HUES6 (cell line): ENCODE measurements around the gene HBS1L.
"Not testable (repeated sequence)": the region's sequence is repeated elsewhere in the genome, so short reads cannot be mapped to it uniquely, and the experiment has no call there.

Source experiments
- H3K27ac ChIP-seq: 2 replicates; pipeline ENCODE4 v1.7.0; 2013; ENCODE audit warnings: low read depth, mild to moderate bottlenecking, low read length, inconsistent platforms
- H3K27me3 ChIP-seq: 2 replicates; pipeline ENCODE4 v1.6.1; 2013; ENCODE audit warnings: low read length; ENCODE audit not compliant: control insufficient read depth, insufficient read depth
- H3K36me3 ChIP-seq: 2 replicates; pipeline ENCODE4 v1.6.1; 2013; ENCODE audit warnings: low read length; ENCODE audit not compliant: control insufficient read depth, insufficient read depth
- H3K4me1 ChIP-seq: 2 replicates; pipeline ENCODE4 v1.6.1; 2013; ENCODE audit warnings: low read length; ENCODE audit not compliant: control insufficient read depth, insufficient read depth
- H3K4me3 ChIP-seq: 2 replicates; pipeline ENCODE4 v1.5.1; 2013; ENCODE audit warnings: low read depth, low read length
- H3K9ac ChIP-seq: one replicate; pipeline ENCODE4 v1.6.1; 2013; ENCODE audit warnings: mild to moderate bottlenecking, low read length
- H3K9me3 ChIP-seq: 2 replicates; pipeline ENCODE4 v1.6.1; 2013; ENCODE audit warnings: low read depth, low read length; ENCODE audit not compliant: control insufficient read depth, insufficient read depth

The HBS1L gene

DNA sequence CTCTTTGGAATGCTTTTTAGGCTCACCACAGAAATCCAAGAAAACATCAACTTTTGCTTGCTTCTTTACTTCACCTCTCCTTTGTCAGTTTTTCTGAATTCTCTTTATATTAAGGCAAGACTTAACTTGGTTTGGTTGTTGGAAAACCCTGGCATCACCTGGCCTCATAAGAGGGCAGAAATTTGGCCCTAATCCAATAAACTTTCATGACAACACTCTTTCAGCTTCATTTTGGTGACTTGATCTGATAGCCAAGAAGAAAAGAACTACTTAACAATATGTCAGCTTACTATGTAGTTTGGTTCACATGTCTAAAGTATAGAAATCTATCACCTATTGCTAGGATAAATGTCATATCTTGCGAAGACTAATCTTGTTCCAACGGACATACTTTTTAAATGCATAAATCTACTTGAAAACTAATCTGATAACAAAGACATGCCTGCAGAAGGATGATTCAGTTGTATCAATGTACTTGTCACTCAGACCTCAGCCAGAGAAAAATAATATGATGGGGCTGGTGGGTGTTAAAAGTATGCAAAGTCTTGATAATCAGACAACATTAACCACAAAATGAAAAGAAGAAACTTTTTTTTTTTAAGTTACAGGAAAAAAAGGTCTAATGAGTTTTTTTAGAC is 19.3 kb upstream of the HBS1L start:
- Histone ChIP-seq H3K4me1 (no peaks in the 10 kb centered on the region), H3K9ac (no peak overlapping the region)

GRCh38 chr6:135073217-135073616 is 18.6 kb upstream of the HBS1L start:
- no peaks in the 10 kb centered on the region for H3K36me3 ChIP-seq
- H3K4me1 ChIP-seq: no peaks in the 10 kb centered on the region
- no peaks in the 10 kb centered on the region for H3K27me3 ChIP-seq
- no peak overlapping the region for H3K27ac ChIP-seq
- no peak overlapping the region for H3K4me3 ChIP-seq
- H3K9me3 ChIP-seq: no peaks in the 10 kb centered on the region
- H3K9ac ChIP-seq: no peak overlapping the region

More for the DNA sequence above, 19.3 kb upstream of the HBS1L start:
- Histone ChIP-seq H3K27me3 (no peaks in the 10 kb centered on the region), H3K4me3 (no peak overlapping the region), H3K36me3 (no peaks in the 10 kb centered on the region), H3K27ac (no peak overlapping the region), H3K9me3 (no peaks in the 10 kb centered on the region)

GRCh38 chr6:135072753-135073152 is 18.1 kb upstream of the HBS1L start:
- H3K4me1 ChIP-seq: no peaks in the 10 kb centered on the region
- no peak overlapping the region for H3K4me3 ChIP-seq
- H3K27ac ChIP-seq: no peak overlapping the region
- no peaks in the 10 kb centered on the region for H3K27me3 ChIP-seq
- no peak overlapping the region for H3K9ac ChIP-seq
- H3K9me3 ChIP-seq: no peaks in the 10 kb centered on the region
- no peaks in the 10 kb centered on the region for H3K36me3 ChIP-seq

DNA sequence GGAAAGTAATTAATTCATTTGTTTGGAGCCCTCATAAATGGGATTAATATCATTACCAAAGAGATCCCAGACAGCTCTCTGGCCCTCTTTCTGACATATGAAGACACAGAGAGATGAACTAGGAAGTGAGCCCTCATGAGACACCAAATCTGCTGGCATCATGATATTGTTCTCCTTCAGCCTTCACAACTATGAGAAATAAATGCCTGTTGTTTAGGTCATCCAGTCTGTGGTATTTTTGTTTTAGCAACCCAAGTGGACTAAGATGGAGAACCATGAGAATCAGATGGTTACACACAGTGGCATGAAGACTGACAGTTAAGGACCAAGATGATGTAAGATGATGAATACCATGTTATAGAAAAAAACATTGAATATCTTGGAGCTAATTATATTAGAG is 16.9 kb upstream of the HBS1L start:
- H3K9ac ChIP-seq: no peak overlapping the region
- H3K36me3 ChIP-seq: no peaks in the 10 kb centered on the region
- no peak overlapping the region for H3K4me3 ChIP-seq
- H3K27me3 ChIP-seq: no peaks in the 10 kb centered on the region
- H3K9me3 ChIP-seq: no peaks in the 10 kb centered on the region
- no peak overlapping the region for H3K27ac ChIP-seq
- no peaks in the 10 kb centered on the region for H3K4me1 ChIP-seq

- H3K4me1 ChIP-seq: peaks cover 7% of the 10 kb centered on the region
- no peaks in the 10 kb centered on the region for H3K9me3 ChIP-seq
- no peaks in the 10 kb centered on the region for H3K36me3 ChIP-seq
- no peak overlapping the region for H3K27ac ChIP-seq
- H3K4me3 ChIP-seq: no peak overlapping the region
- H3K9ac ChIP-seq: no peak overlapping the region
- no peaks in the 10 kb centered on the region for H3K27me3 ChIP-seq
These were observed 13.3 kb upstream of the HBS1L start for GRCh38 chr6:135067911-135068310.

- Histone ChIP-seq H3K36me3 (no peaks in the 10 kb centered on the region), H3K4me3 (no peak overlapping the region), H3K9ac (no peak overlapping the region), H3K27me3 (no peaks in the 10 kb centered on the region), H3K9me3 (no peaks in the 10 kb centered on the region), H3K27ac (no peak overlapping the region), H3K4me1 (peaks cover 7% of the 10 kb centered on the region)
These were observed 12.2 kb upstream of the HBS1L start for GRCh38 chr6:135066806-135067205.

DNA sequence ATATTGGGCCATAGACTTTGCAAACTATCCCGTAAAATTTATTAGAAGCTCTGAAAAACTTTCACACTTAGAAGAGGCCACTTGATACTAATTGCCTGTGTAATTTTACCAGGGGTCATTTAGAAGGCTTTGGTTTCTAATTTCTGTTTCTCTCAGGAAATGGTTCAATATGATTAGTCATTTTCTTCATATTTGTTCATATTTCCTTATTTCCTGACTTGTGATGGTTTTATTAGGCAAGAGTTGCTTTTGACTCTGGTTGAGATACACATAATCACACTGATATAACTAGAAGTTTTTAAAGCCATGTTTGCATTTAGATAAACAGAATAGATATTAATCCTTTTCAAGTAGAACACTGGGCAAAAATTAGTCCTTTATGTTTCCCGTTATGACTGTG is 11.8 kb upstream of the HBS1L start:
- Histone ChIP-seq H3K36me3 (no peaks in the 10 kb centered on the region), H3K4me1 (peaks cover 7% of the 10 kb centered on the region), H3K27me3 (no peaks in the 10 kb centered on the region), H3K4me3 (no peak overlapping the region), H3K9me3 (no peaks in the 10 kb centered on the region), H3K9ac (no peak overlapping the region), H3K27ac (no peak overlapping the region)

DNA sequence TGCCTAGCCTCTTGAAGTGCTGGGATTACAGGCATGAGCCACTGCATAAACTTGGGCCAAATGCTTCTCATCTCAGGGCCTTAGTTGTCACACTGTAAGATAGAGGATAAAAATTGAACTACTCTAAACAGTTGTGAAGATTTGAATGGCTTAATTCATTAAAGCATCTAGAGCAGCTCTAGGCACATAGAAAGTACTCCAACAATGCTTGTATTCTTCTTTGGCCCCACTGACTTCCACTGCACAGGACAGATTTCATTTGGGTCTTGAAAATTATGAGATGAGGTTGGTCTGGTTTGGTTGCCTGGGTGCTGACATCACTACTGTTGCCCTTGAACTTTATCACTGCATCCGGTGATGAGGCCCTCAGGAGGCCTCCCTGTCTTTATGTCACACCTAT is 10.0 kb upstream of the HBS1L start:
- no peak overlapping the region for H3K9ac ChIP-seq
- no peaks in the 10 kb centered on the region for H3K36me3 ChIP-seq
- no peaks in the 10 kb centered on the region for H3K27me3 ChIP-seq
- peaks cover 7% of the 10 kb centered on the region for H3K4me1 ChIP-seq
- no peak overlapping the region for H3K4me3 ChIP-seq
- H3K9me3 ChIP-seq: no peaks in the 10 kb centered on the region
- no peak overlapping the region for H3K27ac ChIP-seq

DNA sequence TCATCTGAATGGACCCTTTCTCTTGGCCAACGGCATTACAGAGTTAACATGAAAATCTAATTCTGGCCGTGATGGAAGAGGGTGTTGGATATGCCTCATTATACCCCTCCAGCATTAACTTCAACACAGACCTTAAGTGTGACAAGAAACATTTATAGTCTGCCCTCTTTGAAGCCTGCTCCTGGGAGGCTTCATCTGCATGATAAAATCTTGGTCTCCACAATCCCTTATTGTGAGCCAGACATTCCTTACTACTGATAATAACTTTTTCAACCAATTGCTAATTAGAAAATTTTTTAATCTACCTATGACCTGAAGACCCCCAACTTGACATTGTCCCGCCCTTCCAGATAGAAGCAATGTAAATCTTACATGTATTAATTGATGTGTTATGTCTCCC is 9.3 kb upstream of the HBS1L start:
- Histone ChIP-seq H3K4me1 (peaks cover 7% of the 10 kb centered on the region), H3K4me3 (no peak overlapping the region), H3K9ac (no peak overlapping the region), H3K9me3 (no peaks in the 10 kb centered on the region), H3K27me3 (no peaks in the 10 kb centered on the region), H3K27ac (no peak overlapping the region), H3K36me3 (no peaks in the 10 kb centered on the region)

GRCh38 chr6:135062735-135063134 is 8.1 kb upstream of the HBS1L start:
- H3K4me3 ChIP-seq: no peak overlapping the region
- H3K27me3 ChIP-seq: no peaks in the 10 kb centered on the region
- no peak overlapping the region for H3K27ac ChIP-seq
- peaks cover 7% of the 10 kb centered on the region for H3K4me1 ChIP-seq
- H3K36me3 ChIP-seq: no peaks in the 10 kb centered on the region
- H3K9ac ChIP-seq: no peak overlapping the region
- no peaks in the 10 kb centered on the region for H3K9me3 ChIP-seq

- H3K9ac ChIP-seq: no peak overlapping the region
- no peak overlapping the region for H3K27ac ChIP-seq
- no peaks in the 10 kb centered on the region for H3K9me3 ChIP-seq
- H3K36me3 ChIP-seq: no peaks in the 10 kb centered on the region
- peaks cover 13% of the 10 kb centered on the region for H3K4me1 ChIP-seq
- H3K4me3 ChIP-seq: no peak overlapping the region
- no peaks in the 10 kb centered on the region for H3K27me3 ChIP-seq
These were observed 5.5 kb upstream of the HBS1L start for GRCh38 chr6:135060076-135060475.

DNA sequence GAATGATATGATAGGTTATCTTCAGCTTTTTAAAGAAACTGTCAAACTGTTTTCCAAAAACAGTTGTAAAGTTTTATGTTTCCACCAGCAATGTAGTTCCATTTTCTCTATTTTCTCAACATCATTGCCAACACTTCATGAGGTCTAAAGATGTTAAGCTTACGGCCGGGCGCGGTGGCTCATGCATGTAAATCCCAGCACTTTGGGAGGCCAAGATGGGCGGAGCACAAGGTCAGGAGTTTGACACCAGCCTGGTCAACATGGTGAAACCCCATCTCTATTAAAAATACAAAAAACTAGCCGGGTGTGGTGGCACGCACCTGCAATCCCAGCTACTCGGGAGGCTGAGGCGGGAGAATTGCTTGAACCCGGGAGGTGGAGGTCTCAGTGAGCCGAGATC is 3.7 kb upstream of the HBS1L start:
- not testable (repeated sequence) for H3K4me1 ChIP-seq, H3K9me3 ChIP-seq, H3K36me3 ChIP-seq, H3K9ac ChIP-seq, H3K4me3 ChIP-seq, H3K27ac ChIP-seq, H3K27me3 ChIP-seq
